ENCODE results near the gene HIVEP3.
"Not testable (repeated sequence)": the region's sequence is repeated elsewhere in the genome, so short reads cannot be mapped to it uniquely, and the experiment has no call there.

Gene HIVEP3

GRCh38 chr1:41705798-41706197 is 212.9 kb downstream of the HIVEP3 start:
- no peak for DNase-seq

GRCh38 chr1:41704196-41704595 is 214.5 kb downstream of the HIVEP3 start:
- no peak for DNase-seq

- no peak for DNase-seq
Measured at GRCh38 chr1:41702771-41703170, 216.0 kb downstream of the HIVEP3 start.

- no peak for DNase-seq
Measured at GRCh38 chr1:41700986-41701535, 217.7 kb downstream of the HIVEP3 start.

GRCh38 chr1:41700581-41700980 is 218.1 kb downstream of the HIVEP3 start:
- no peak for DNase-seq

- DNase-seq: no peak
Measured at GRCh38 chr1:41699861-41700248, 218.9 kb downstream of the HIVEP3 start.

GRCh38 chr1:41698916-41699860 is 219.5 kb downstream of the HIVEP3 start:
- DNase-seq: peak; percentile 8

GRCh38 chr1:41696381-41696780 is 222.3 kb downstream of the HIVEP3 start:
- no peak for DNase-seq

GRCh38 chr1:41695118-41695745 is 223.5 kb downstream of the HIVEP3 start:
- no peak for DNase-seq

- DNase-seq: not testable (repeated sequence)
Measured at GRCh38 chr1:41691966-41692365, 226.8 kb downstream of the HIVEP3 start.

GRCh38 chr1:41691424-41691823 is 227.3 kb downstream of the HIVEP3 start:
- no peak for DNase-seq

- no peak for DNase-seq
Measured at GRCh38 chr1:41690331-41690730, 228.4 kb downstream of the HIVEP3 start.

- DNase-seq: no peak
Measured at GRCh38 chr1:41689558-41689981, 229.2 kb downstream of the HIVEP3 start.

- DNase-seq: no peak
Measured at GRCh38 chr1:41689139-41689538, 229.6 kb downstream of the HIVEP3 start.

- DNase-seq: no peak
Measured at GRCh38 chr1:41687007-41687406, 231.7 kb downstream of the HIVEP3 start.

- DNase-seq: no peak
Measured at GRCh38 chr1:41683681-41684500, 234.8 kb downstream of the HIVEP3 start.

- no peak for DNase-seq
Measured at GRCh38 chr1:41682845-41683625, 235.7 kb downstream of the HIVEP3 start.

- no peak for DNase-seq
Measured at GRCh38 chr1:41682149-41682548, 236.6 kb downstream of the HIVEP3 start.

GRCh38 chr1:41681331-41682098 is 237.2 kb downstream of the HIVEP3 start:
- DNase-seq: no peak

GRCh38 chr1:41679994-41680393 is 238.7 kb downstream of the HIVEP3 start:
- no peak for DNase-seq

- DNase-seq: no peak
Measured at GRCh38 chr1:41679531-41679930, 239.2 kb downstream of the HIVEP3 start.

Measured in stimulated activated CD4-positive, alpha-beta T cell treated with anti-CD3 and anti-CD28 coated beads, Interleukin-4, amount 100 ng/mL, for 1 hour (primary cell).